Fibroblast of lung (primary cell): ENCODE results near the gene CC2D1A.

Source experiments
- EZH2 ChIP-seq: IDR thresholded peaks from 2 replicates; pipeline ENCODE4 v1.5.1; 2012; ENCODE audit warnings: low read length, control low read depth, mild to moderate bottlenecking; ENCODE audit errors: missing control alignments
- TF ChIP-seq, protein P1 (sequence below), 2 donors: IDR thresholded peaks in 1 of 2; conservative IDR thresholded peaks in 1 of 2; 1 replicate in 1 of 2; 2 replicates in 1 of 2; pipeline ENCODE4 v1.5.1; 2011 to 2012; ENCODE audit warnings: low read length in 2 of 2, control low read depth in 1 of 2, inconsistent platforms in 1 of 2, low read depth in 1 of 2, mild to moderate bottlenecking in 1 of 2

DNA sequence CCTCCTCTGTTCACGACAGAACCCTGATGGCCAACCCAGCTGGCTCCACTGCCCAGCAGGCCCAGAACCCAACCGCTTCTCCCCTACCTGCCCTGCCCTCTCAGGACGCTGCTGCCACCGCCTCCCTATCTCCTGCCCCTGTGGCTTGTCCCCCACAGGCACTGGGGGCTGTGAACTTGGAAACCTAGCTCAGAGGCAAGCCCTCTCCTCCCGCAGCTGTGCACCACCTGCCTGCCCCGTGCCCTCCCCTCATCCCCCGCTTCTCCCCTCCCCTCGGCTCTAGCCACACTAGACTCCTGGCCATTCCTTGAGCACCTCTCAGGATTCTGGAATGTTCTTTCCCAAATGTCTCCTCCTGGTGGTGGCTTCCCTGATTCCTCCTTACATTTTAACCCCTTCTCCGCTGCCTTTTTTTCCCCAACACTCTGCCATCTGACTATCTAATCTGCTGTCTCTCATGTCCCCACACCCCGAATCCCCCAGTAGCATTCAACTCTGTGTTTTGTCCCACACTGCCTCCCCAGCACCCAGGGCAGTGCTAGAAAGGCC, 22.4 kb upstream of the CC2D1A start:
- TF ChIP-seq, protein P1, sequence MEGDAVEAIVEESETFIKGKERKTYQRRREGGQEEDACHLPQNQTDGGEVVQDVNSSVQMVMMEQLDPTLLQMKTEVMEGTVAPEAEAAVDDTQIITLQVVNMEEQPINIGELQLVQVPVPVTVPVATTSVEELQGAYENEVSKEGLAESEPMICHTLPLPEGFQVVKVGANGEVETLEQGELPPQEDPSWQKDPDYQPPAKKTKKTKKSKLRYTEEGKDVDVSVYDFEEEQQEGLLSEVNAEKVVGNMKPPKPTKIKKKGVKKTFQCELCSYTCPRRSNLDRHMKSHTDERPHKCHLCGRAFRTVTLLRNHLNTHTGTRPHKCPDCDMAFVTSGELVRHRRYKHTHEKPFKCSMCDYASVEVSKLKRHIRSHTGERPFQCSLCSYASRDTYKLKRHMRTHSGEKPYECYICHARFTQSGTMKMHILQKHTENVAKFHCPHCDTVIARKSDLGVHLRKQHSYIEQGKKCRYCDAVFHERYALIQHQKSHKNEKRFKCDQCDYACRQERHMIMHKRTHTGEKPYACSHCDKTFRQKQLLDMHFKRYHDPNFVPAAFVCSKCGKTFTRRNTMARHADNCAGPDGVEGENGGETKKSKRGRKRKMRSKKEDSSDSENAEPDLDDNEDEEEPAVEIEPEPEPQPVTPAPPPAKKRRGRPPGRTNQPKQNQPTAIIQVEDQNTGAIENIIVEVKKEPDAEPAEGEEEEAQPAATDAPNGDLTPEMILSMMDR (conservative IDR thresholded peaks at IDR 0.05 in 1 of 2, IDR thresholded peaks at IDR 0.05 in 1 of 2; ENCODE audit: low read depth in 1 of 2, low read length in 2 of 2), result peak in 1 of 2 donors; percentile 21
- no peak for TF ChIP-seq EZH2
